K562 (cell line): Measurements from ENCODE around the gene CDH2. TPM values are rescaled to one million over a fixed set of nuclear protein-coding genes. Genes with fewer than 3 reads are reported as not detected.

Experiments used
- ATAC-seq: fragments of 200-7000 bp; cut with Tn5 transposase; 3 replicates; pipeline ENCODE4 v1.9.1; 2020; ENCODE audit warnings: moderate library complexity
- BruUV-seq: library from RNA; stranded (reverse); fragments of 400-500 nt; replicated peaks from 2 replicates; lab custom pipeline; 2021; lab: Mats Ljungman, UMichigan
- CTCF ChIA-PET: fragments of 300-600 bp; formaldehyde crosslinking; extraction: SDS; loops from one replicate; lab custom pipeline; 2021; ENCODE audit warnings: low intra/inter-chr PET ratio; lab: Yijun Ruan, JAX
- POLR2A ChIA-PET: fragments of 300-600, 350-650 bp; sonication (Branson Sonifier 250); formaldehyde crosslinking; extraction: SDS; loops from one replicate; lab custom pipeline; 2021; ENCODE audit warnings: antibody characterized with exemption, inconsistent platforms; lab: Yijun Ruan, JAX
- DNase-seq, 4 experiments: peaks; one replicate each; pipeline versions ENCODE4 v3.0.0 to v3.0.0-alpha.2; 2011 to 2018; ENCODE audit warnings: low spot score in 3 of 4, mixed read lengths in 3 of 4; ENCODE audit errors: extremely low read depth in 1 of 4
- FAIRE-seq: peaks from 2 replicates; lab custom pipeline; 2011; peaks lifted over from hg19 to GRCh38; lab: Jason Lieb, UNC
- H2AFZ ChIP-seq: 2 replicates; pipeline ENCODE4 v1.6.0; 2011; ENCODE audit warnings: low read depth, low read length, control low read depth, inconsistent platforms
- H3K27ac ChIP-seq: fragments of 200-600 bp; 3 replicates; pipeline ENCODE4 v1.8.0; 2011; ENCODE audit warnings: low read depth, mild to moderate bottlenecking, control low read depth, inconsistent platforms, low read length, moderate library complexity, mixed read lengths; ENCODE audit errors: extremely low read depth
- H3K27me3 ChIP-seq, 2 experiments: fragments of 300-600 bp in 1 of 2; 2 replicates in 1 of 2; 3 replicates in 1 of 2; pipeline versions ENCODE4 v1.6.0 to v1.8.0; 2011; ENCODE audit warnings: inconsistent platforms in 2 of 2, low read length in 2 of 2, mild to moderate bottlenecking in 1 of 2, mixed read lengths in 1 of 2, moderate library complexity in 1 of 2; ENCODE audit not compliant: control insufficient read depth in 2 of 2, insufficient read depth in 2 of 2
- H3K36me3 ChIP-seq: fragments of 300-600 bp; 3 replicates; pipeline ENCODE4 v1.8.0; 2011; ENCODE audit warnings: mild to moderate bottlenecking, low read length, inconsistent platforms; ENCODE audit not compliant: control insufficient read depth, insufficient read depth
- H3K4me1 ChIP-seq, 2 experiments: fragments of 200-600 bp in 1 of 2; replicated peaks in 1 of 2; 2 replicates in 1 of 2; 3 replicates in 1 of 2; pipeline versions ENCODE4 v1.5.1 to v1.8.0; 2011; ENCODE audit warnings: inconsistent platforms in 2 of 2, low read length in 2 of 2, mild to moderate bottlenecking in 1 of 2, mixed read lengths in 1 of 2, moderate library complexity in 1 of 2; ENCODE audit not compliant: control insufficient read depth in 2 of 2, insufficient read depth in 2 of 2
- H3K4me2 ChIP-seq: 2 replicates; pipeline ENCODE4 v1.6.1; 2011; ENCODE audit warnings: low read length, control low read depth, inconsistent platforms, mixed read lengths; ENCODE audit not compliant: insufficient read depth
- H3K4me3 ChIP-seq: fragments of 200-600 bp; sonication (generic), shearing (Covaris generic); 2 replicates; pipeline ENCODE4 v1.5.1; 2016; ENCODE audit warnings: control low read depth, inconsistent platforms
- H3K79me2 ChIP-seq: fragments of 200-600 bp; 3 replicates; pipeline ENCODE4 v1.8.0; 2011; ENCODE audit warnings: low read length, inconsistent platforms; ENCODE audit not compliant: control insufficient read depth, insufficient read depth
- H3K9ac ChIP-seq, 2 experiments: 2 replicates each; pipeline versions ENCODE4 v1.6.0 to v1.6.1; 2011; ENCODE audit warnings: low read depth in 2 of 2, low read length in 2 of 2, control low read depth in 1 of 2, inconsistent platforms in 1 of 2, mild to moderate bottlenecking in 1 of 2, mixed read lengths in 1 of 2; ENCODE audit not compliant: insufficient read depth in 1 of 2
- H3K9me1 ChIP-seq: one replicate; pipeline ENCODE4 v1.6.0; 2011; ENCODE audit warnings: inconsistent platforms, mild to moderate bottlenecking, low read length, moderate library complexity; ENCODE audit not compliant: control insufficient read depth, insufficient read depth
- H3K9me3 ChIP-seq: replicated peaks from 2 replicates; pipeline ENCODE4 v1.5.1; 2011; ENCODE audit warnings: low read depth, low read length, inconsistent platforms; ENCODE audit not compliant: control insufficient read depth, insufficient read depth
- H4K20me1 ChIP-seq: replicated peaks from 2 replicates; pipeline ENCODE4 v1.6.1; 2011; ENCODE audit warnings: low read length, inconsistent platforms, mixed read lengths; ENCODE audit not compliant: control insufficient read depth, insufficient read depth
- ARID1B ChIP-seq: fragments of 450-650 bp; IDR thresholded peaks from 2 replicates; pipeline ENCODE4 v1.6.1; 2016; ENCODE audit warnings: antibody characterized with exemption, mild to moderate bottlenecking, inconsistent platforms
- CHD1 ChIP-seq: fragments of 200-600 bp; sonication (generic); IDR thresholded peaks from one replicate; pipeline ENCODE4 v1.6.1; 2012; ENCODE audit warnings: mild to moderate bottlenecking, moderate library complexity, low read length, inconsistent platforms
- HCFC1 ChIP-seq: IDR thresholded peaks from 2 replicates; pipeline ENCODE4 v1.6.1; 2012; ENCODE audit warnings: low read depth, low read length, improper control_type of control experiment
- NFXL1 ChIP-seq: fragments of 450-650 bp; formaldehyde crosslinking; IDR thresholded peaks from 2 replicates; pipeline ENCODE4 v1.4.0; 2021; ENCODE audit warnings: mild to moderate bottlenecking
- PCBP2 ChIP-seq: fragments of 200-400 bp; formaldehyde crosslinking; IDR thresholded peaks from 2 replicates; pipeline ENCODE4 v1.6.1; 2018; ENCODE audit warnings: low read length, low read depth, mild to moderate bottlenecking, moderate library complexity; ENCODE audit not compliant: poor library complexity, severe bottlenecking
- RFX5 ChIP-seq: IDR thresholded peaks from 2 replicates; pipeline ENCODE4 v1.6.1; 2011; ENCODE audit warnings: low read depth, mild to moderate bottlenecking, improper control_type of control experiment, low read length
- SAP30 ChIP-seq: fragments of 200-600 bp; sonication (generic); IDR thresholded peaks from 2 replicates; pipeline ENCODE4 v1.6.1; 2012; ENCODE audit warnings: borderline replicate concordance, low read depth, mild to moderate bottlenecking, moderate library complexity, low read length, control low read depth, inconsistent platforms; ENCODE audit not compliant: insufficient read depth, poor library complexity, severe bottlenecking
- ZFX ChIP-seq: sonication (generic); formaldehyde crosslinking; IDR thresholded peaks from 2 replicates; pipeline ENCODE4 v1.8.0; 2022; ENCODE audit warnings: mild to moderate bottlenecking, missing genetic modification reagents, moderate library complexity
- WGBS: fragments of 100-300 bp; shearing (Covaris generic); methylation state at CpG from one replicate; pipeline ENCODE4 v1.1.6; 2016; ENCODE audit warnings: low coverage, mixed read lengths; ENCODE audit not compliant: insufficient coverage; ENCODE audit errors: missing lambda C conversion rate; 5-methylcytosine and 5-hydroxymethylcytosine counted together
- in situ Hi-C: fragments of 300-500 bp; cut with MboI; formaldehyde crosslinking; loops from 4 replicates; pipeline ENCODE4 v1.15.0; 2018; ENCODE audit warnings: inconsistent platforms, mixed read lengths
- intact Hi-C: fragments of 100-400 bp; cut with micrococcal nuclease; formaldehyde crosslinking; loops from 2 replicates; pipeline ENCODE4 v1.14.2; 2022
- polyA plus RNA-seq, 8 experiments: library from polyadenylated mRNA; depleted of rRNA in 4 of 8; stranded (reverse) in 5 of 8; unstranded in 3 of 8; fragments of >200 nt; fragmentation: Nextera tagmentation in 2 of 8; fragmentation: Illumina TruSeq in 1 of 8; extraction: Ambion mirVana in 2 of 8; extraction: Trizol in 1 of 8; gene quantifications; 2 replicates each; pipeline versions ENCODE4 v1.2.1 to v1.2.3, GENCODE V29; 2011 to 2014; ENCODE audit warnings: inconsistent platforms in 1 of 8, missing spikeins in 1 of 8
- total RNA-seq, 7 experiments: library from RNA; depleted of rRNA in 6 of 7; stranded (reverse); fragments of >200 nt in 6 of 7; fragmentation: Illumina TruSeq in 2 of 7; extraction: Trizol in 2 of 7; gene quantifications; 2 replicates each; pipeline versions ENCODE4 v1.2.1 to v1.2.3, GENCODE V29; 2011 to 2021; ENCODE audit warnings: low replicate concordance in 1 of 7

Gene CDH2
- total and polyA plus RNA-seq, 9 of the 15 experiments (the other 6 are each of a cell fraction or from before 2014, with no cell fraction given) = 0.04 TPM; not detected in 8

- ATAC-seq = no peak
- Histone ChIP-seq H3K4me1 (no peaks in the 10 kb centered on the region), H3K4me3 (no peak overlapping the region), H3K4me2 (no peak overlapping the region), H3K9ac (no peak overlapping the region), H3K79me2 (no peaks in the 10 kb centered on the region), H3K27ac (no peak overlapping the region), H3K36me3 (no peaks in the 10 kb centered on the region), H3K27me3 (no peaks in the 10 kb centered on the region), H3K9me3 (no peaks in the 10 kb centered on the region; the same call in 1 of the 2 replicates), H2AFZ (no peak overlapping the region), H3K9me1 (no peaks in the 10 kb centered on the region), H4K20me1 (no peaks in the 10 kb centered on the region)
- no TSS peak for BruUV-seq
- in situ Hi-C loops = no loop called here
- no peak for DNase-seq
- TF ChIP-seq CHD1 (no peak), SAP30 (no peak), ARID1B (no peak), HCFC1 (no peak), NFXL1 (CRISPR knock-in tag) (no peak), PCBP2 (no peak), RFX5 (no peak), ZFX (CRISPR knock-in tag) (no peak)
- POLR2A ChIA-PET = no interaction called here
- FAIRE-seq = no peak
- CTCF ChIA-PET = no interaction called here
- intact Hi-C loops = no loop called here
- WGBS = 2% methylated on average over 5 of the region's 5 CpGs
Observed at GRCh38 chr18:28132084-28132483, 44.8 kb downstream of the CDH2 start.
